ENCODE results near the gene PBX3.

DNA sequence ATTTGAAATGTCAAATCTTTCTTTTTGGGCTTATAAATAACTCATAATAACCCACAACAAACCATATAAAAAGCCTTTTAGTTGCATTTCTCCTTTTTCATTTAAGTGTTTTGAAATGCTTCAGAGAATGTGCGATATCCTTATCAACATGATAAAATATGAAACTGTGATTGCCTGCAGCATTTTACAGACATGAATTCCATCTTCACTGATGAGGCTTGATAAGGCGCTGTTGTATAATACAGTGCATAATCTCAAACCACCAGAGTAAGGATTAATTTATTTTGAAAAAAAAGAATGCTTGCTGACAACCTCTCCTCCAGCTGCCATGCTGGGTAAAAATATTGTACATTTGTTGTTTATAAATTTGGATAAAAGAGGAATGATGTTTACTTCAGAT is 216.8 kb downstream of the PBX3 start:
- TF ChIP-seq, protein P1, sequence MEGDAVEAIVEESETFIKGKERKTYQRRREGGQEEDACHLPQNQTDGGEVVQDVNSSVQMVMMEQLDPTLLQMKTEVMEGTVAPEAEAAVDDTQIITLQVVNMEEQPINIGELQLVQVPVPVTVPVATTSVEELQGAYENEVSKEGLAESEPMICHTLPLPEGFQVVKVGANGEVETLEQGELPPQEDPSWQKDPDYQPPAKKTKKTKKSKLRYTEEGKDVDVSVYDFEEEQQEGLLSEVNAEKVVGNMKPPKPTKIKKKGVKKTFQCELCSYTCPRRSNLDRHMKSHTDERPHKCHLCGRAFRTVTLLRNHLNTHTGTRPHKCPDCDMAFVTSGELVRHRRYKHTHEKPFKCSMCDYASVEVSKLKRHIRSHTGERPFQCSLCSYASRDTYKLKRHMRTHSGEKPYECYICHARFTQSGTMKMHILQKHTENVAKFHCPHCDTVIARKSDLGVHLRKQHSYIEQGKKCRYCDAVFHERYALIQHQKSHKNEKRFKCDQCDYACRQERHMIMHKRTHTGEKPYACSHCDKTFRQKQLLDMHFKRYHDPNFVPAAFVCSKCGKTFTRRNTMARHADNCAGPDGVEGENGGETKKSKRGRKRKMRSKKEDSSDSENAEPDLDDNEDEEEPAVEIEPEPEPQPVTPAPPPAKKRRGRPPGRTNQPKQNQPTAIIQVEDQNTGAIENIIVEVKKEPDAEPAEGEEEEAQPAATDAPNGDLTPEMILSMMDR (conservative IDR thresholded peaks at IDR 0.05 in 1 of 2, IDR thresholded peaks at IDR 0.05 in 1 of 2; ENCODE audit: extremely low read depth in 1 of 2, insufficient read depth in 1 of 2, low read depth in 1 of 2, low read length in 2 of 2): no peak
- TF ChIP-seq EZH2 (IDR thresholded peaks at IDR 0.05; ENCODE audit: borderline replicate concordance, low read length): no peak
